HEK293T (cell line): Measurements from ENCODE around the gene MYO9A.

Experiments used
- ARNT ChIP-seq: fragments of 450-650 bp; IDR thresholded peaks from 2 replicates; pipeline ENCODE4 v1.6.1; 2017; ENCODE audit warnings: mild to moderate bottlenecking
- BHLHE40 ChIP-seq: fragments of 450-650 bp; IDR thresholded peaks from 2 replicates; pipeline ENCODE4 v1.6.1; 2016; ENCODE audit warnings: mild to moderate bottlenecking, moderate library complexity, borderline replicate concordance
- HDGF ChIP-seq: fragments of 450-650 bp; IDR thresholded peaks from 2 replicates; pipeline ENCODE4 v1.6.1; 2017; ENCODE audit warnings: antibody characterized with exemption, borderline replicate concordance
- ZNF384 ChIP-seq: fragments of 450-650 bp; IDR thresholded peaks from 2 replicates; pipeline ENCODE4 v1.6.1; 2016

DNA sequence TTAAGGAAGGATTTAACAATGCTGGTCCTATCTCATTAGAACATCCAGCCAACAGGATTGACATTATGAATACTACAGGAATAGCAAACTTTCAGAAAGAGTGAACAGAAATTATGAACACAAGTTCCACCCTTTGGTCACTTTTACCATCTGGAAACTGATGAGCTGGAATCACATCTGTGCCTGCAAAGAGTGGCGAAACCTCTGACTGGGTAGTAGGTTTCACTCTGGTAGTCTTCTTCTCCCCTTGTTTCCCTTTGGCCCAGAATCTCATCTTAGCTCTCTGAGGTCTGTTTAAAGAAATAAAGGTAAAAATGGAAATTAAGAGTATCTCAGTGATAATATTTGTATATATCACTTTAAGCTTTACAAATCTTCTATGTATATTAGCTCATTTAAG is 234.5 kb downstream of the MYO9A start:
- TF ChIP-seq ZNF384 (no peak), HDGF (no peak), BHLHE40 (no peak), ARNT (no peak)
